Measurements from ENCODE around the gene ASB4. TPM values are rescaled to one million over a fixed set of nuclear protein-coding genes. Genes with fewer than 3 reads are reported as not detected.

The ASB4 gene
- total RNA-seq, 1 experiment from 2014 or later = not detected

GRCh38 chr7:95582578-95583293, 97.0 kb downstream of the ASB4 start:
- Histone ChIP-seq H3K4me1 (ENCODE audit: insufficient read depth, low read length, poor library complexity, severe bottlenecking) (no peaks in the 10 kb centered on the region), H3K27ac (ENCODE audit: low read depth, low read length, poor library complexity, severe bottlenecking) (no peak overlapping the region), H3K9me3 (ENCODE audit: low read depth, low read length, poor library complexity, severe bottlenecking) (no peaks in the 10 kb centered on the region), H3K27me3 (replicated peaks; ENCODE audit: insufficient read depth, low read depth, low read length, poor library complexity) (no peaks in the 10 kb centered on the region), H3K36me3 (ENCODE audit: insufficient read depth, low read length, poor library complexity, severe bottlenecking) (no peaks in the 10 kb centered on the region), H3K4me3 (ENCODE audit: low read depth, low read length, poor library complexity, severe bottlenecking) (no peak overlapping the region)
- DNase-seq (ENCODE audit: low spot score) = no peak
- TF ChIP-seq CTCF (conservative IDR thresholded peaks at IDR 0.05; ENCODE audit: low read depth, low read length) (no peak), EZH2 (IDR thresholded peaks at IDR 0.05; ENCODE audit: borderline replicate concordance, low read depth, low read length, poor library complexity, severe bottlenecking) (no peak)
- intact Hi-C loops (cut with micrococcal nuclease; ENCODE audit: unreplicated experiment) = no loop called here
- CTCF ChIA-PET = no interaction called here
- no TSS peak for BruUV-seq (replicated peaks)
- POLR2A ChIA-PET (ENCODE audit: low non-redundant PET) = no interaction called here

GRCh38 chr7:95583834-95584621, 98.3 kb downstream of the ASB4 start:
- POLR2A ChIA-PET (ENCODE audit: low non-redundant PET) = no interaction called here
- no TSS peak for BruUV-seq (replicated peaks)
- CTCF ChIA-PET = no interaction called here
- Histone ChIP-seq H3K4me3 (ENCODE audit: low read depth, low read length, poor library complexity, severe bottlenecking) (no peak overlapping the region), H3K4me1 (ENCODE audit: insufficient read depth, low read length, poor library complexity, severe bottlenecking) (no peaks in the 10 kb centered on the region), H3K9me3 (ENCODE audit: low read depth, low read length, poor library complexity, severe bottlenecking) (no peaks in the 10 kb centered on the region), H3K36me3 (ENCODE audit: insufficient read depth, low read length, poor library complexity, severe bottlenecking) (no peaks in the 10 kb centered on the region), H3K27me3 (replicated peaks; ENCODE audit: insufficient read depth, low read depth, low read length, poor library complexity) (no peaks in the 10 kb centered on the region), H3K27ac (ENCODE audit: low read depth, low read length, poor library complexity, severe bottlenecking) (no peak overlapping the region)
- intact Hi-C loops (cut with micrococcal nuclease; ENCODE audit: unreplicated experiment) = no loop called here
- no peak for DNase-seq (ENCODE audit: low spot score)
- TF ChIP-seq CTCF (conservative IDR thresholded peaks at IDR 0.05; ENCODE audit: low read depth, low read length) (no peak), EZH2 (IDR thresholded peaks at IDR 0.05; ENCODE audit: borderline replicate concordance, low read depth, low read length, poor library complexity, severe bottlenecking) (no peak)

GRCh38 chr7:95584769-95585425, 99.2 kb downstream of the ASB4 start:
- Histone ChIP-seq H3K9me3 (ENCODE audit: low read depth, low read length, poor library complexity, severe bottlenecking) (no peaks in the 10 kb centered on the region), H3K27me3 (replicated peaks; ENCODE audit: insufficient read depth, low read depth, low read length, poor library complexity) (no peaks in the 10 kb centered on the region), H3K27ac (ENCODE audit: low read depth, low read length, poor library complexity, severe bottlenecking) (no peak overlapping the region), H3K36me3 (ENCODE audit: insufficient read depth, low read length, poor library complexity, severe bottlenecking) (no peaks in the 10 kb centered on the region), H3K4me3 (ENCODE audit: low read depth, low read length, poor library complexity, severe bottlenecking) (no peak overlapping the region), H3K4me1 (ENCODE audit: insufficient read depth, low read length, poor library complexity, severe bottlenecking) (no peaks in the 10 kb centered on the region)
- BruUV-seq (replicated peaks) = no TSS peak
- no peak for DNase-seq (ENCODE audit: low spot score)
- POLR2A ChIA-PET (ENCODE audit: low non-redundant PET) = no interaction called here
- TF ChIP-seq EZH2 (IDR thresholded peaks at IDR 0.05; ENCODE audit: borderline replicate concordance, low read depth, low read length, poor library complexity, severe bottlenecking) = no peak
- TF ChIP-seq CTCF (conservative IDR thresholded peaks at IDR 0.05; ENCODE audit: low read depth, low read length) = no peak
- intact Hi-C loops (cut with micrococcal nuclease; ENCODE audit: unreplicated experiment) = no loop called here
- CTCF ChIA-PET = no interaction called here

Measured in A673 (cell line).